Hematopoietic multipotent progenitor cell treated with erythropoietin and hydrocortisone succinate and interleukin-3 and kit ligand, for 6 days (in vitro differentiated cells): ENCODE measurements around the gene ARHGEF6.
"Not testable (repeated sequence)": the region's sequence is repeated elsewhere in the genome, so short reads cannot be mapped to it uniquely, and the experiment has no call there.

ENCODE experiments used
- DNase-seq: peaks from one replicate; pipeline ENCODE4 v3.0.0-alpha.2; 2015

Gene ARHGEF6

GRCh38 chrX:136781180-136781797 lies 557 bp upstream of the ARHGEF6 start:
- no peak for DNase-seq

DNA sequence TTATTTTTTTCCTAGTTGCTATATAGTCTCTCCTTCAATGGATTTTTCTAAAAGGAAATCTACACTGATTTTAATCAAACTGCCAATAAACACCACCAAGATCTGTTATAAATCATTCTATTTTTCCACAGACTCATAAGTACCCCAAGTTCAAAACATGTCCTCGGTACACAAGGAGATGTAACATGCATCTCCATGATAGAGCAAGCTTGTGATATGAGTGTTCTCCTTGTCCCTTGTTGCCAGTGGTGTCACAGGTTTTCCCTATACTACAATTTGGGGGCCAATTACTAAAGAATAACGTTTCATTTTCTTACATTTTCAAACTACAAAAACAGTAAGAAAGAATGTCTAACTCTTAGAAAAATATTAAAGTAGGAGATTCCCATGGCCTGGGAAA lies 491 bp downstream of the ARHGEF6 start:
- peak; percentile 29 for DNase-seq

DNA sequence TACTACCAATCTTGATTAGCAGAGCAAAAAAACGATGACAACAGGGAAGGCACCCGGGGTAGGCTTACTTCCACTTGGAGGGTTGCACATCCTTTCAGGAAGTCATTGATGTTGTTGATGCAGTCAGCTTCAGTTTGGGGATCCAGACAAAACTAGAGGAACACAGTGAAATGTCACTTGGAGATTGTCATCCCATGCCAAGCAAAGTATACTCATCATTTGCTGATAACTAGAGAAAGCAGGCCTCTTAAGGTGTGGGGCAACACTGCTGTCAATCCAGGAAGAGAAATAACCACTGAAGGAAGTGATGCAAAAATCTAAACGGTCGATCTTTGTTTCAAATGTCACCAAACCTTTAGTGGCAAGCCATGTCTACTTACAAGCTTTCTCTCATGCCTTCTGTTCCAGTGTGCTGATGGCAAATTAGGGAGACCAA lies 1.4 kb downstream of the ARHGEF6 start:
- DNase-seq, result peak; percentile 72

- no peak for DNase-seq
Measured at GRCh38 chrX:136778916-136779315, 1.8 kb downstream of the ARHGEF6 start.

DNA sequence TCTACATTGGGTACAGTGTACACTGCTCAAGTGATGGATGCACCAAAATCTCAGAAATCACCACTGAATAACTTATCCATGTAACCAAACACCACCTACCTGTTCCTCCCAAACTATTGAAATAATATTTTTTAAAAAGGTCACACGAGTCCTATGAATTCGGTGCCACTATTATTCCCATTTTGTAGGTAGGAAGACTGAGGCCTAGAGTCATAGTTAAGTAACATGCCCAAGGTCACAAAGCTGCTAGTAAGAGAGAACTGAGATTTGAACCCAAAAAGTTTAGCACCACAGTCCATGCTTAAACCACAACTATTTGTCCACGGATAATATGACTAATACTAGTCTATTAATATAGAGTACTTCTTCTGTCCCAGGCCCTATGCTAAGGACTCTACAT lies 2.7 kb downstream of the ARHGEF6 start:
- DNase-seq, result no peak

DNA sequence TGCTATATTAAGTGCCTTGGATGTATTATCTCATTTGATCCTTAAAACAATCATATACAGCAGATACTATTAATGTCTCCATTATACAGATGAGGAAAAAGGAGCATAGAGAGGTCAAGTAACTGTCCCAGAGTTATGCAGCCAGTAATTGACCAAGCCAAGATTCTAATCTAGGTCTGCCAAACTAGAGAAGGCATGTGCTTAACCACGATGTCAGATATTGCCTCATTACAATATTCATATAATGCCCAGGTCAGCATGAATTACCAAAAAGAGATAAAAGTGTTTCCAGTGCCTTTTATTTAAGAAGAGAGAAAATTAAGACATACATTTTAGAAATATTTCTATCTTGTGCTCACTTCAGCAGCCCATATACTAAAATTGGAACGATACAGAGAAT lies 7.1 kb downstream of the ARHGEF6 start:
- peak; percentile 54 for DNase-seq

GRCh38 chrX:136771869-136772268 lies 8.9 kb downstream of the ARHGEF6 start:
- not testable (repeated sequence) for DNase-seq

DNA sequence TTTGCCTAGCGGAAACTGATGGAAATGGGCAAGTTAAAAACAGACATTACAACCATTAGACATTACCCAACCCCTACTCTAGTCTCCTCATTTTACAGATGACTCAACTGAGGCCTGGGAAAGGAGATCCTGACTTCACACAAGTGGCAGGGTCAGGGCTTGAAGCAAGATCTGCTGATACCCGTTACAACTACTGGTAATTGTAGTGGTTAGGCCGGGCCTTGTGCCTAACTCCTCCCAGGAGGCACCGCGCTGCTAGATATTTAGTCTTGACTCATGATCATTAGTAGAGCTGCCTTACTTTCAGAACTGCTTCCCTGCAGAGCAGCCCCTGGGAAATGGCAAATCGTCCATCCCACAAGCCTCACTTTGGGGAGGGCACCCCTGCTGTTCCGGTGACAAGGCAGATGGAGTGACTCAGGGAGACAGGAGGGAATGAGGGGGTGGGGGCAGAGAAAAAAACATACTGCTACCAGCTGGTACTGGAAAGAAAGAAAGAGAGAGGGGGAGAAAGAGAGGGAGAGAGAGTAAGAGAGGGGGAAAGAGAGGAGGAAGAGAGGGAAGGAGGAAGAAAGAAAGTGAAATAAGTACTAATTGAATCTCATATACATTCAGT lies 12.2 kb downstream of the ARHGEF6 start:
- DNase-seq, result peak; percentile 92

DNA sequence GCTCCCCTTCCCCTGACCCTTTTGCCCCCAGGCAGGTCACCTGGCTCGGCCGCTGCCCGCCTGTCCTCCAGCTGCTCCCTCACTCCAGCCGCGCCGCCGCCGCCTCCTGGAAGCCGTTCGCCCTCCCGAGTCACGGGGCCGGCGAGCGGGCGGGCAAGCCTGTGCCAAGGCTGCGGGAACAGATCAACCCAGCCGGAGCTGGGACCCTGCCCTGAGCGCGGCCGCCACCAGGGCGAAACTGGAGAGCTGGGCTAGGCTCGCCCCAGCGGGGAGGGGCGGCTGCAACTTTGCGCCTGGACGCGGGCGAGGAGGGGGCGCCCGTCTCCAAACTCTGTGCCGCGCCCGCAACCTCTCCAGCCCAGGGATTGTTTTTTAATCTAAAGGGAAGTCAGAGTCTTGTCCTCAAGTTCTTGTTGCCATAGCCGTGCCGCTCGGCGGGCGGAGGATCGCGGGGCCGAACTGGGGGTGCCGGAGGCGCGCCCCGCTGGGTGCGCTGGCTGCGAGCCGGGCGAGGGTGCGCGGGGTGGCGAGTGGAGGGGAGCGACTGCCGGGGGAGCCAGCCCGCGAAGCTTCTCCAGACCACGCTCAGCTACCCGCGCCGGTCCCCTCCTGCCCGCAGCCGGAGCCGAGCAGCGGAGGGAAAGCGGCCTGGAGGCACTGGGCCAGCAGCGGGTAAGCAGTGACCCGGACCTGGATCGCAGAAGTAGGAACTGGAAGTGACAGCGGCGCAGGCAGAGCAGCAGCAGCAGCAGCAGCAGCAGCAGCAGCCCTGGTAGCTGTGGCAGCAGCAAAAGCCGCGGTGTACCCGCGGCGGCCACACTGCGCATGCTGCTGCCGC lies 13.4 kb downstream of the ARHGEF6 start:
- DNase-seq, result peak; percentile 67

DNA sequence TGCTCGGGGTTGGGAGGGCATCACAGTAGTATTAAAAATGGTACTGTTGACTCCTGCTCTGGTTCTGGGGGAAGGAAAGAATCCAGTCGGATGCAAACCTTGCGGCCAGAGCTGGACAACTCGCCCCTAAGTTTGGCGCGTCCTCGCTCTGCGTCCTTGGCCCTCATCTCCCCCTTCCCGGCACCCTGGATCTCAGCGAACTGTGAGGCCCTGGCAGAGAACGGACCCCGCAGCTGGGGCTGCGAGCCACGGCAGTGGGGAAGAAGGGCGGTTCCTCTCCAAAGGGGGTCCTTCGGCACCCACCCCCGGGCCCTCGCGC lies 14.0 kb downstream of the ARHGEF6 start:
- DNase-seq, result no peak

- peak; percentile 56 for DNase-seq
Measured at GRCh38 chrX:136765821-136766356, 14.8 kb downstream of the ARHGEF6 start.

DNA sequence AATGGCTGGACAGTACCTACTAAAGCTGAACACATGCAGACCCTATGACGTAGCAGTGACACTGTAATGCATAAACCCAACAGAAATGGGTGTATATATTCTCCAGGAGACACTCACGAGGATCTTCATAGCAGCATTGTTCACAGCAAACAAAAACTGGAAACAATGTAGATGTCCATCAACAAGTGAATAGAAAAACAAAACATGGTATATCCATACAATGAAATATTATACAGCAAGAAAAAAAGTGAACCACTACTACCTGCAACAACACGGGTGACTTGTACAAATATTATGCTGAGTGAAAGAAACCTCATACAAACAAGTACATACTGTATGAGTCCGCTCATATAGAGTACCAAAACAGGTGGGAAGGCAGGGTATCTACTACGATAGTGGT lies 16.5 kb downstream of the ARHGEF6 start:
- DNase-seq, result no peak

DNA sequence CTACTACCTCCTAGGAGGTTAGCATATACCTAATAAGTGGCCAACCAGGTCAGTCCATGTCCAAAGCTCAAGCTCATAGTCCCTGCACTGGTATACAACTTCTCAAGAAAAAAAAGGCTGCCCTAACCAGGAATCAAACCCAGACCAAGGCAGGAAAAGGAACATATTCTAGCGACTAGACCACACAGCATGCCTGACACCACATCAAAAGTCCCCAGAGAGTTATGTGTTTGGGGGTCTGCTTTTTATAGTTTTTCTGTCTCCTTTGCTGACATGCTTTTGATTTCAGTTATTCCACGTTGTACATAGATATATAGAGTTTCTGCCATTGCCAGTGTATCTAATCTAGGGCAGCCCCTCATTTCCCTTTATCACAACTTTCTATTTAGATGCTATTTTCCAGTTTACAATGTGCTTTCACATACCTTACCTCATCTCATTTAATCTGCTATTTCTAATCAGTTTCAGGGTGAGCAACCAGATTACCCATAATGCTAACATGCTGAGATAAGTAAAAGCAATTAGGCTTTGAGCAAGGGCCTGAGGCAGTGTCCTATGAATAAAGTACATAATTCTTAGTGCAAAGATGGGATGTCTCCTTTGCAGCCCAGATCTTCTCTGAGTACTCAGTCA lies 17.8 kb downstream of the ARHGEF6 start:
- DNase-seq, result no peak

GRCh38 chrX:136761421-136761820 lies 19.3 kb downstream of the ARHGEF6 start:
- no peak for DNase-seq

DNA sequence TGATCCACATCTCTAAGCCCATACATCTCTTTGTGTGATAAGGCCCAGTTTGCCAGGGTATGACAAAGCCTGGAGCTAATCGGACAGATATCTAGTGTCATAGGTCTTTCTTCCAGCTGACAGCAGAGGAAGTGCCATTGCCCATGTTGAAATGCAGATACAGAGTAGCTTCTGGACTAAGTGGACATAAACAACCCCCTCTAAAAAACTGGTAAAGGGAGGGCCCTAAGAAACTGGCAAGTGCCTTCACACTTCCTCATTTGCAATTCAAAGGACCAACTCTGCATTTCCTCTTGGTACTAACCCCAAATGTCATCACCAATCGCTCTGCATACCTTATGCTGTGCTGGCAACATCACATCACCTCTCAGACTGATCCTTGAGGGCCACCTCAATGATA lies 20.8 kb downstream of the ARHGEF6 start:
- DNase-seq, result peak; percentile 62

- DNase-seq, result no peak
Measured at GRCh38 chrX:136755411-136755810, 25.3 kb downstream of the ARHGEF6 start.

- DNase-seq, result peak; percentile 49
Measured at GRCh38 chrX:136754651-136755050, 26.1 kb downstream of the ARHGEF6 start.

DNA sequence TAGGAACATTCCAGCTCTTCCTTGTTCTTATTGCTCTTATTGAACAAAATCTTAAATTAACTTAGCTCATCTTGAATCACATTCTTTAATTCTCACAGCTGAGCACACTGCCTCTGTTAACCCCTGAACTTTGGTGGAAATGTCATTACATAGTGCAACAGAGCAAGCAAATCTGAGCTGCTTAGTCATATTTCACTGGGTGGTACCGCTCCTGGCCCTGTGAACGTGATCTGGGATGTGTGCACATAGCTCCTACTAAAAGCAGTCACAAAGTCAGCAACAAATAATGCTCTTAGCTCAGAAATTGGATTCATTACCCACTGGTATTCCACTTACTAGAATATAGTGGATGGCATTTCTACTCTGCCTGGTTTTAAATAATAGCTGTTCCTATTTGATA lies 27.9 kb downstream of the ARHGEF6 start:
- DNase-seq, result no peak

DNA sequence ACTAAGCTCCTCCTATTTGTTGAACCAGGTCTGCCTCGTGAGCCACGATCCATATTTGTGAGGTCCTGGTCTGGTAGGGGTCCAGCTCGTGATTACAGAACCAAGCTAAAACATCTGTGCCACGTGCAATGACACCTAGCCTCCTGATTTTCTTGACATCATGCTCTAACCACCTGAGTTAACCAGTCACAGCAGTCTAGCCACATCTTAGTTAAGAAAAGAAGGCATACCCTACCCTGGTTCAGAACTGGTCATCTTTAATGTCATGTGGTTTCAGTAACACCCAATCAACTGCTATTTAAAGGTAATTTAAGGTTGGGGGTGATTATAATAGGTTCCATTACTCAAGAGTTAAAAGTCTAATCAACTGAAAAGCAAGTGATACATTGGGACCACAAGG lies 28.4 kb downstream of the ARHGEF6 start:
- no peak for DNase-seq

- no peak for DNase-seq
Measured at GRCh38 chrX:136750364-136750763, 30.4 kb downstream of the ARHGEF6 start.

- DNase-seq, result no peak
Measured at GRCh38 chrX:136747003-136747986, 33.4 kb downstream of the ARHGEF6 start.
